Measurements from ENCODE around the gene NSL1. TPM values are rescaled to one million over a fixed set of nuclear protein-coding genes. Genes with fewer than 3 reads are reported as not detected.
"Not testable (repeated sequence)": the region's sequence is repeated elsewhere in the genome, so short reads cannot be mapped to it uniquely, and the experiment has no call there.

Gene NSL1
- total RNA-seq, 2 experiments from 2014 or later: 49.5 to 55.0 TPM

- Mint-ChIP-seq H3K4me1 (ENCODE audit: low read depth) (peaks cover 36% of the 10 kb centered on the region), H3K9me3 (ENCODE audit: insufficient read depth) (peaks cover 7% of the 10 kb centered on the region), H3K4me3 (peak overlapping the region; percentile 52), H3K36me3 (ENCODE audit: low read depth) (peaks cover 26% of the 10 kb centered on the region), H3K27me3 (ENCODE audit: low read depth) (peaks cover 10% of the 10 kb centered on the region), H3K27ac (peak overlapping the region; percentile 76)
- DNase-seq (peak; percentile 60), ATAC-seq (peak; percentile 89)
- POLR2A ChIA-PET: interaction anchor here (0.8 to 0.9 kb wide), 3 partner anchors 14 to 38 kb away, joined by 3 read pairs; no protein-coding TSS in a partner anchor
- CTCF ChIA-PET: interaction anchor here (0.7 to 3.1 kb wide), 11 partner anchors 16 to 244 kb away, joined by 3 to 14 read pairs (median 4); no protein-coding TSS in a partner anchor
These were observed 70.0 kb downstream of the NSL1 start for GRCh38 chr1:212721388-212722247.

GRCh38 chr1:212719633-212720032, 71.9 kb downstream of the NSL1 start:
- no peak for DNase-seq
- Mint-ChIP-seq H3K36me3 (ENCODE audit: low read depth) (peaks cover 18% of the 10 kb centered on the region), H3K27ac (no peak overlapping the region), H3K4me1 (ENCODE audit: low read depth) (peaks cover 29% of the 10 kb centered on the region), H3K27me3 (ENCODE audit: low read depth) (peaks cover 12% of the 10 kb centered on the region), H3K4me3 (no peak overlapping the region), H3K9me3 (ENCODE audit: insufficient read depth) (peaks cover 7% of the 10 kb centered on the region)
- ChIA-PET POLR2A (no interaction called here), CTCF (no interaction called here)
- ATAC-seq: no peak

- H3K36me3 Mint-ChIP-seq (ENCODE audit: low read depth): peaks cover 8% of the 10 kb centered on the region
- POLR2A ChIA-PET: no interaction called here
- no peak for ATAC-seq
- no peak overlapping the region for H3K27ac Mint-ChIP-seq
- peaks cover 2% of the 10 kb centered on the region for H3K9me3 Mint-ChIP-seq (ENCODE audit: insufficient read depth)
- no peak overlapping the region for H3K4me3 Mint-ChIP-seq
- DNase-seq: no peak
- CTCF ChIA-PET: interaction anchor here (1.4 to 1.8 kb wide), 2 partner anchors 17 to 54 kb away, joined by 4 to 5 read pairs; no protein-coding TSS in a partner anchor
- peaks cover 26% of the 10 kb centered on the region for H3K4me1 Mint-ChIP-seq (ENCODE audit: low read depth)
- peaks cover 12% of the 10 kb centered on the region for H3K27me3 Mint-ChIP-seq (ENCODE audit: low read depth)
These were observed 73.1 kb downstream of the NSL1 start for GRCh38 chr1:212718499-212718898.

GRCh38 chr1:212716161-212716560, 75.4 kb downstream of the NSL1 start:
- Mint-ChIP-seq H3K27ac (no peak overlapping the region), H3K27me3 (ENCODE audit: low read depth) (peaks cover 12% of the 10 kb centered on the region)

GRCh38 chr1:212713465-212714136, 78.0 kb downstream of the NSL1 start:
- H3K27me3 Mint-ChIP-seq (ENCODE audit: low read depth): peaks cover 12% of the 10 kb centered on the region
- H3K9me3 Mint-ChIP-seq (ENCODE audit: insufficient read depth): no peaks in the 10 kb centered on the region
- H3K4me3 Mint-ChIP-seq: no peak overlapping the region
- H3K27ac Mint-ChIP-seq: no peak overlapping the region
- ATAC-seq: no peak
- DNase-seq: no peak
- peaks cover 16% of the 10 kb centered on the region for H3K4me1 Mint-ChIP-seq (ENCODE audit: low read depth)
- POLR2A ChIA-PET: no interaction called here
- H3K36me3 Mint-ChIP-seq (ENCODE audit: low read depth): no peaks in the 10 kb centered on the region
- CTCF ChIA-PET: no interaction called here

More at GRCh38 chr1:212716161-212716560, 75.4 kb downstream of the NSL1 start:
- ChIA-PET CTCF (interaction anchor here (1.1 to 1.2 kb wide), 3 partner anchors 15 to 261 kb away, joined by 3 to 6 read pairs (median 3); no protein-coding TSS in a partner anchor), POLR2A (no interaction called here)
- ATAC-seq: no peak
- Mint-ChIP-seq H3K9me3 (ENCODE audit: insufficient read depth) (no peaks in the 10 kb centered on the region), H3K4me1 (ENCODE audit: low read depth) (peaks cover 18% of the 10 kb centered on the region), H3K4me3 (no peak overlapping the region), H3K36me3 (ENCODE audit: low read depth) (no peaks in the 10 kb centered on the region)
- DNase-seq: no peak

GRCh38 chr1:212712451-212713303, 78.9 kb downstream of the NSL1 start:
- peaks cover 16% of the 10 kb centered on the region for H3K4me1 Mint-ChIP-seq (ENCODE audit: low read depth)
- DNase-seq (no peak), ATAC-seq (no peak)
- no peaks in the 10 kb centered on the region for H3K9me3 Mint-ChIP-seq (ENCODE audit: insufficient read depth)
- peaks cover 7% of the 10 kb centered on the region for H3K27me3 Mint-ChIP-seq (ENCODE audit: low read depth)
- no peak overlapping the region for H3K4me3 Mint-ChIP-seq
- H3K27ac Mint-ChIP-seq: no peak overlapping the region
- no peaks in the 10 kb centered on the region for H3K36me3 Mint-ChIP-seq (ENCODE audit: low read depth)
- ChIA-PET CTCF (no interaction called here), POLR2A (no interaction called here)

- H3K4me1 Mint-ChIP-seq (ENCODE audit: low read depth): peaks cover 16% of the 10 kb centered on the region
- H3K4me3 Mint-ChIP-seq; DNase-seq; H3K27ac Mint-ChIP-seq; CTCF ChIA-PET; H3K9me3 Mint-ChIP-seq (ENCODE audit: insufficient read depth); ATAC-seq; H3K27me3 Mint-ChIP-seq (ENCODE audit: low read depth); H3K36me3 Mint-ChIP-seq (ENCODE audit: low read depth): not testable (repeated sequence)
- POLR2A ChIA-PET: interaction anchor here (1.5 kb wide), 1 partner anchor 11 kb away, joined by 3 read pairs; no protein-coding TSS in a partner anchor
These were observed 79.6 kb downstream of the NSL1 start for GRCh38 chr1:212711974-212712373.

- H3K27me3 Mint-ChIP-seq (ENCODE audit: low read depth): peaks cover under 1% of the 10 kb centered on the region
- H3K4me3 Mint-ChIP-seq: no peak overlapping the region
- no peaks in the 10 kb centered on the region for H3K36me3 Mint-ChIP-seq (ENCODE audit: low read depth)
- peak overlapping the region; percentile 21 for H3K27ac Mint-ChIP-seq
- ChIA-PET CTCF (interaction anchor here (0.9 kb wide), 2 partner anchors 9 to 10 kb away, joined by 3 read pairs; no protein-coding TSS in a partner anchor), POLR2A (interaction anchor here (1.5 kb wide), 1 partner anchor 10 kb away, joined by 3 read pairs; no protein-coding TSS in a partner anchor)
- peaks cover 16% of the 10 kb centered on the region for H3K4me1 Mint-ChIP-seq (ENCODE audit: low read depth)
- no peaks in the 10 kb centered on the region for H3K9me3 Mint-ChIP-seq (ENCODE audit: insufficient read depth)
- ATAC-seq (no peak), DNase-seq (no peak)
These were observed 81.0 kb downstream of the NSL1 start for GRCh38 chr1:212710566-212710965.

- ChIA-PET CTCF (interaction anchor here (0.8 to 4.5 kb wide), 2 partner anchors 37 to 78 kb away, joined by 3 to 47 read pairs; no protein-coding TSS in a partner anchor), POLR2A (no interaction called here)
- H3K27ac Mint-ChIP-seq: no peak overlapping the region
- DNase-seq (no peak), ATAC-seq (no peak)
- no peaks in the 10 kb centered on the region for H3K36me3 Mint-ChIP-seq (ENCODE audit: low read depth)
- peaks cover 5% of the 10 kb centered on the region for H3K27me3 Mint-ChIP-seq (ENCODE audit: low read depth)
- H3K9me3 Mint-ChIP-seq (ENCODE audit: insufficient read depth): no peaks in the 10 kb centered on the region
- no peak overlapping the region for H3K4me3 Mint-ChIP-seq
- peaks cover 20% of the 10 kb centered on the region for H3K4me1 Mint-ChIP-seq (ENCODE audit: low read depth)
These were observed 87.5 kb downstream of the NSL1 start for GRCh38 chr1:212703991-212704564.

- no peaks in the 10 kb centered on the region for H3K9me3 Mint-ChIP-seq (ENCODE audit: insufficient read depth)
- H3K4me1 Mint-ChIP-seq (ENCODE audit: low read depth): peaks cover 31% of the 10 kb centered on the region
- DNase-seq (no peak), ATAC-seq (no peak)
- POLR2A ChIA-PET: no interaction called here
- peaks cover 5% of the 10 kb centered on the region for H3K27me3 Mint-ChIP-seq (ENCODE audit: low read depth)
- H3K36me3 Mint-ChIP-seq (ENCODE audit: low read depth): no peaks in the 10 kb centered on the region
- H3K4me3 Mint-ChIP-seq: no peak overlapping the region
- H3K27ac Mint-ChIP-seq: no peak overlapping the region
- CTCF ChIA-PET: interaction anchor here (1.0 to 4.5 kb wide), 5 partner anchors 13 to 78 kb away, joined by 3 to 47 read pairs (median 4); no protein-coding TSS in a partner anchor
These were observed 88.9 kb downstream of the NSL1 start for GRCh38 chr1:212702672-212703071.

GRCh38 chr1:212701910-212702309, 89.7 kb downstream of the NSL1 start:
- peaks cover 38% of the 10 kb centered on the region for H3K4me1 Mint-ChIP-seq (ENCODE audit: low read depth)
- no peak overlapping the region for H3K27ac Mint-ChIP-seq
- peaks cover 5% of the 10 kb centered on the region for H3K27me3 Mint-ChIP-seq (ENCODE audit: low read depth)
- H3K36me3 Mint-ChIP-seq (ENCODE audit: low read depth): no peaks in the 10 kb centered on the region
- POLR2A ChIA-PET: interaction anchor here (1.0 kb wide), 1 partner anchor 11 kb away, joined by 3 read pairs; no protein-coding TSS in a partner anchor
- H3K9me3 Mint-ChIP-seq (ENCODE audit: insufficient read depth): no peaks in the 10 kb centered on the region
- H3K4me3 Mint-ChIP-seq: no peak overlapping the region
- CTCF ChIA-PET: interaction anchor here (0.5 to 4.5 kb wide), 16 partner anchors 12 to 246 kb away, joined by 3 to 47 read pairs (median 4); partner anchors contain the start of genes NSL1 and TATDN3
- DNase-seq (no peak), ATAC-seq (no peak)
